GM12874 (cell line): Measurements from ENCODE around the gene RARG.

Experiments
- TF ChIP-seq, protein P1 (sequence below): IDR thresholded peaks from 2 replicates; pipeline ENCODE4 v1.5.1; 2011; ENCODE audit warnings: low read depth, mild to moderate bottlenecking, control low read depth, low read length, moderate library complexity; ENCODE audit not compliant: insufficient read depth

RARG gene

DNA sequence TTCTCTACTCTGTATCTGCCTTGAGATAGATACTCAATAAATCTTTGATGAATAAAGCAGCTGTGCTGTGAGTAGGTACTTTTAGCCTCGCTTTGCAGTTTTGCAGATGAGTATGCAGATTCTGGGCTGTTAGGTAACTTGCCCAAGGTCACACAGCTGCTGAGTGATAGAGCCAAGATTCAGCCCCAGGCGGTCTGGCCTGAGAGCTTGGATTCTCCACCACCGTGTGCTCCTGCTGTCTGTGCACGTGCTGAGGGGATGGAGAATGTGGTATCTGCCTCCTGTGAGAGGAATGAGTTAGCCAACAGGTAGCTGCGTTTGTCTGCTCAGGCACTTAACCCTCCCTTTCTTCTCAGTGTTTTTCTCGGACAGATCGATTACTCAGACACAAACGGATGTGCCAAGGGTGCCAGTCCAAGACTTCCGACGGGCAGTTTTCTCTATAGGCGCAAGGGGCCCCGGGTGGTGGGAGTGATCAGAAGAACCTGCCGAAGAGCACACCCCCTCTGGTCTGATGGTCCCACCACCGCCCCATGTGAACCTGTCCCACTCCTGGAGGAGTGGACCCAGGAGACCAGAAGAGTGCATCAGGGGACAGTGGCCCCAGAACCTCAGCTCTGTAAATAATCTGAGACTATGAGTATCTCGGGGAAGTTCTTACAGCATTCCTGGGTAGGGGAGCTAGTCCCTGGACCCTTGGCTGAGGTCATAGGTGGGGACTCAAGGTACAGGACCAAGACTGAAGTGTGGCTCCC lies 44.7 kb downstream of the RARG start:
- TF ChIP-seq, protein P1, sequence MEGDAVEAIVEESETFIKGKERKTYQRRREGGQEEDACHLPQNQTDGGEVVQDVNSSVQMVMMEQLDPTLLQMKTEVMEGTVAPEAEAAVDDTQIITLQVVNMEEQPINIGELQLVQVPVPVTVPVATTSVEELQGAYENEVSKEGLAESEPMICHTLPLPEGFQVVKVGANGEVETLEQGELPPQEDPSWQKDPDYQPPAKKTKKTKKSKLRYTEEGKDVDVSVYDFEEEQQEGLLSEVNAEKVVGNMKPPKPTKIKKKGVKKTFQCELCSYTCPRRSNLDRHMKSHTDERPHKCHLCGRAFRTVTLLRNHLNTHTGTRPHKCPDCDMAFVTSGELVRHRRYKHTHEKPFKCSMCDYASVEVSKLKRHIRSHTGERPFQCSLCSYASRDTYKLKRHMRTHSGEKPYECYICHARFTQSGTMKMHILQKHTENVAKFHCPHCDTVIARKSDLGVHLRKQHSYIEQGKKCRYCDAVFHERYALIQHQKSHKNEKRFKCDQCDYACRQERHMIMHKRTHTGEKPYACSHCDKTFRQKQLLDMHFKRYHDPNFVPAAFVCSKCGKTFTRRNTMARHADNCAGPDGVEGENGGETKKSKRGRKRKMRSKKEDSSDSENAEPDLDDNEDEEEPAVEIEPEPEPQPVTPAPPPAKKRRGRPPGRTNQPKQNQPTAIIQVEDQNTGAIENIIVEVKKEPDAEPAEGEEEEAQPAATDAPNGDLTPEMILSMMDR, result no peak

DNA sequence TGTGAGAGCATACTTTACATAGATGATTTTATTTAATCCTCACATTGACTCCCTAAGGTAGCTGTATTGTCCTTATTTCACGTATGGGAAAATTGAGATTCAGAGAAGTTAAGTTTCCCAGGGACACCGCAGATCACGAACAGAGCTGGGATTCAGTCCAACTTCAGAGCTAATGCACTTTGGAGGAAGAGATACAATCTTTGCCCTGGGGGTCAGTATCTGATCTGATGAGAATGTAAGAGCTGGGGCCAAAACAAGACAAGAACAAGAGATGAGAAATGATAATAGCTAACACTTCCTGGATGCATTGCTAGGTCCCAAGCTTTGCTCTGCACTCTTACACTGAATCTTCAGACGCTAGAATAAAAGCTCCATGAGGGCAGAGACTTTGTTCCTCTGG lies 45.3 kb downstream of the RARG start:
- TF ChIP-seq, protein P1, result no peak

DNA sequence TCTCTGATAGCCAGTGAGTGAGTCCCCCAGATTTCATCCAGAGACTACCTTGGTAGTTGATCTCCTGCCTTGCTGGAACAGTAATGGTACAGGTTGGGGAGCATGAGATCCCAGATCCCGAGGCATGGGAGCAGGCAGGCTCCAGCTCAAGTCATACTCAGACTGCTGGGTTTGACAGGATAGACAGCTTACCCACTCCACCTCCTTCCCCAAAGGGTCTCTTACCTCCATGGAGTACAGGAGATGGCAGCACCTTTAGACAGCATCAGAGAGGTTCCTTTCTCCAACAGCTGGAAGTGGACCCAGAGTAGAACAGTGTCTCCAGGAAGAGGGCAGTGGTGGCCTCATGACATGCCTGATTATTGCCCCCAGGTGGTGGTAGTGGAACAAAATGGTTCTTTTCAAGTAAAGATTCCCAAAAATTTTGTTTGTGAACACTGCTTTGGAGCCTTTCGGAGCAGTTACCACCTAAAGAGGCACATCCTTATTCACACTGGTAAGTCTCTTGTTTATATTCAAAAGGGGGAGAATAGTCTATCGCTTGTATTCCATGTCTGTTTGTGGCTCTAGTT lies 46.3 kb downstream of the RARG start:
- TF ChIP-seq, protein P1, result no peak

DNA sequence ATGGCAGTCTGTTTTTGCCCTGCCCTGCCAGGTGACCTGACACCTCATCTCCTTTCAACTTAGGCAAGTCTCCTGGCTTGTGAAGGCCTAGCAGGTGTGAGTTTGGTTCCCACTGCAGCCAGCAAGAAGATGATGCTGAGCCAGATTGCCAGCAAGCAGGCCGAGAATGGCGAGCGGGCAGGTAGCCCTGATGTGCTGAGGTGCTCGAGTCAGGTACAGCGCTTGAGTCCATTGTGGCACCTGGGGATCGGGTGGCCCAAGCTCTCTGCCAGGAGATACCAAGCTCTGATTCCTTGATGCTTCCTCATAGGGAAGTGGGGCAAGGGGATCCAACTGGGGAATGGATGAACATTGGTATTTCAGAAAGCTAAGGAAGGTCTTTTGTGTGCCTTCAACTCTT lies 47.2 kb downstream of the RARG start:
- TF ChIP-seq, protein P1, result no peak

DNA sequence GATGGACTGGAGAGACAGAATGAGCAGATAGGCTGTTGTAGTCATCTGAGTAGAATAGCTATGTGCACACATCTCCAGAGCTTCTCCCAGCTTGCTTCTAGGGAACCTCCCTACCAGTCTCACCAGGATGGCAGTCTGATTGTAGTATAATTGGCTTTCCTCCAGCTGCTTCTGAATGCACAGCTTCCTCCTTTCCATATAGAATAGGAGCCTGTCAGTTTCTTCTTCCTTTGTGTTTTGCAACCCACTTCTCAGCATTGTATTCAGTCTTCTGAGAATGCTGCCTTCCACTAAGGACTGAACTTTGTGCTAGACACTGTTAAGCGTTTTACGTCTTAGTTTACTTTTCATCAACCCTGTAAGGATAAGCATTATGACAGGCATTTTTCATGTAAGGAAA lies 49.1 kb downstream of the RARG start:
- TF ChIP-seq, protein P1, result no peak

DNA sequence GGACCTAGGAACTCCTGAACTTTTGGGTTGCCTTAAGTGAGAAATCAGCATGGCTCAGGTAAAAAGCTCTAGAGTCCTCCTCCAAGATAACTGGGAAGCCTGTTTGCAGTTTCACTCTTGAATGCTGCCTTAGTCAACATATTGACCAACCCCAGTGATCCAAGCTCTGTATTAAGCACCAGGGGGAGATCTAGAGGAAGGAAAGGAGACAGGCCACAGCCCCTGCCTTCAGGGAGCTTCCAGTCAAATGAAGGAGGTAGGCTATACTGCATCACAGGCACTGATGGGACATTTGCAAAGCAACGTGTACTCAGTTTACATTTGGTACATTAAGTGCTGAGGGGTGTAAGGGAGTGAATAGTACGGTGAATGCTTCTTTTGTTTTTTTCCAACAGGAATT lies 50.1 kb downstream of the RARG start:
- TF ChIP-seq, protein P1, result no peak

DNA sequence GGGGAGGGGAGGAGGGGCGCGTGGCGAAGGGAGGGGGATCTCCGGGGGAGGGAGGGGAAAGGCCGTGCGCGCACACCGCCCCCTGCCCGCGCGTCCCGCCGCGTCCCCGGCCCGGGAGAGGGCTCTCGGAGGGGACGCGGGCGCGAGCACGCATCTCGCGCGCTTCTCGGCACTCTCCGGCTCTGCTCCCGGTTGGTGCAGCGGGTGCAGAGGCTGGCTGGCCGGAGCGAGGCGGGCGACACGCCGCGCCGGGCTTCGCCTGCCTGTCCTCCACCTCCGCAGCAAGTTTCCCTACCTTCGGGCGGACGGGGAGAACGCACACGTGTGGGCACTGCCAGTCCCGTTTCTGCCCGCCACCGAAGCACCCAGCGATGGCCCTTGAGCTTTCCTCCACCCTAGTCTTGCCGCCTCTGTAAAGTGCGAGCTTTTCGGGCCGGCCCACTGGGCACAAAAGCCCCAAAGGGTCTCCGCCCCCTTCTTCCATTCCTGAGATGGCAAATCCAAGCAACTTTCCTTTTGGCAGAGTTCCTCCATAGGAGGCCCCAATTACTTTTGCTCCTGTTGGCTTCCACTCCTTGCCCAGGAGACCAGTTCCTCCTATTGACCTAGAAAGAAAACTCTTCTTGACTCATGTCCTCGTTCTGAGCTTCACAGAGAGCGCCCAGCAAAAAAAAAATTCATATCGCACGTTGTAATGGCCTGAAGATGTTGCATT lies 50.9 kb downstream of the RARG start:
- TF ChIP-seq, protein P1, result no peak
